ENCODE measurements around the gene SCN5A.

Gene SCN5A

DNA sequence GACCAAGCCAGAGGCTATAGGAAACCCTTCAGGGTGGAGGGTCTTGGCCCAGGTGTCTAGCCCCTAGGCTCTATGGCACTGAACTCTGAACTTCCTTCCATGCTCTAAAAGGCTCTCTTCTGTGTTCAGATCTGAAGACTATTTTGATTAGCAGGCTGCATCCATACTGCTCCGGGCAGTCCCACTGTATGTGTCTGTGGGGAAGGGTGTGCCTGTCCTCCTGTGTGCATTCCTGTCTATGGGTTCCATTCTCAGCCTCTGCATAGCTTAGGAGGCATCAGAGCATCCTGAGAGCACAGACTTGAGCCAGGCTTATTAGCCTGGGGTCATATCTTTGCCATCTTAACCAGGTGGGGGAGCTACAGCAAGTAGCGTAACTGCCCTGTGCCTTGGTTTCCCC, 115.3 kb downstream of the SCN5A start:
- DNase-seq: no peak

GRCh38 chr3:38533285-38533976, 116.1 kb downstream of the SCN5A start:
- no peak for DNase-seq

DNA sequence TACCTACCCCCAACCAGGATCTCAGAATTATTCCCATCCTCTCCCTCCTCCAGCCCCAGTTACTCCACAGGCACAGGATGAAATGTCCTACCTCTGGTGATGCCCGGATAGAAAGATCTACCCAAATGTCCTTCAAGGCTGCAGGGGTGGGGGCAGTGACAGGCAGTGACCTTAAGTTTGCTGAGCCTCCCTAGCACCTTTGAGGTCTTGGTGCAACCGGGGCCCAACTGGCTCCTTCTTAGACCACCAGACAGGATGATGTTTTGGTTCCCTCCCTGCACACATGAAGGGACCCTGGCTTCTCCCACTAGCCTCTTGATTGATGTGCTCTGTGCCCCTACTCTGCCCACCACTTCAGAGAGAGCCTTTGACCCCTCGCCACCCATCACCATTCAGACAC, 117.0 kb downstream of the SCN5A start:
- no peak for DNase-seq

DNA sequence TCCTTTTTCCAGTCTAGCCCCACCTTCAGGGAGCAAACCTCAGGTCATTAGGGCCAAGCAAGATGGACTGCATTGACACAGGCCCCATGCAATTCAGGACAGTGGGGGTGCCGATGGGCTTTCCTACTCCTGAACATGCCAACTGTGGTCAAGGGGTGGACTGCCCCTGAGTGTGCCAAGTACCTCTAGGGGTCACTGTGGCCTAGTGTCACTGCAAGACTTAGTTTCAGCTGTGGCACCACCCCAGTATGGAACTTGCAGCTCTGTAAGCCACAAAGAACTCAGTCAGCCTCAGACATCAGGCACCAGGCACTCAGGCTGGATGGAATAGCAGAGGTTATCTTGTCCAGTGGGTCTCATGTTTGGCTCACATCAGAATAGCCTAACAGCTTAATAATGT, 121.0 kb downstream of the SCN5A start:
- no peak for DNase-seq

GRCh38 chr3:38526792-38527191, 122.7 kb downstream of the SCN5A start:
- DNase-seq: no peak

DNA sequence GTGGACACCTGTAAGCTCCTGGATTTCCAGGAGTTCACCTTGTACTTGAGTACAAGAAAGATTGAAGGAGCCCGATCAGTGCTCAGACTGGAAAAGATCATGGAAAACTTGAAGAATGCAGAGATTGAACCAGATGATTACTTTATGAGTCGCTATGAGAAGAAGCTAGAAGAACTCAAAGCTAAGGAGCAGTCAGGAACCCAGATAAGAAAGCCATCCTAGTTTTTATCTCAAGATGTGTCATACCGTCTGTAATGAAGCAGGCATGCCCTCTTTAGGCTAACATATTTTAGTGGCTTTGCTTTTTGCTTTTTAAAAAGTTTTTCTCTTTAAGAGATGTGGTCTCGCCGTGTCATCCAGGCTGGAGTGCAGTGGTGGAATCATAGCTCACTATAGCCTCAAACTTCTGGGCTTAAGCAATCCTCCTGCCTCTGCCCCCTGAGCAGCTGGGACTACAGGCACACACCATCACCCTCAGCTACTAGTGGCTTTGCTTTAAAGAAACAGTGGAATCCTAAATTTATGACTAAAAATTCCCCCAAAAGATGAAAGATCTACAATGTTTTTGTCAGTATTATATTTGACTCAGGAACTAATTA, 125.2 kb downstream of the SCN5A start:
- DNase-seq: no peak

DNA sequence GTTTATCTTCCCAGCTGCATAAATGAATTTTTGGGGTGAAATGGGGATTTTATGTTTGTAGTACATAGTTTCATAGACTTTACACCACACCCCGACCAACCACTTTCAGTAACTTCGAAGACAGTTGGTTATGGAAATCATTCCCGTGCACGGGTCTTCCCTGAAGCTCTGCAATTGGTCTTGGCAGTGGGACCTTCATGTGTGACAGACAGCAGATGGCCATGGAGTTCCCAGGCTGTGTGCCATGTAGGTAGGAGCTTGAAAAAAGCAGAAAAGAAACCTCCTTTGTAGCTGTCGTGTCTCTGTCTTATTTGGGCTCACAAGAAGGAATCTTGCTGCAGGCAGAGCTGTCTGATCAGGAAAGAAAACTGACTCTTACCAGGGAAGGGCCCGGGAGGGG, 127.5 kb downstream of the SCN5A start:
- no peak for DNase-seq

- peak; percentile 72 for DNase-seq
Measured at GRCh38 chr3:38521391-38521987, 128.0 kb downstream of the SCN5A start.

DNA sequence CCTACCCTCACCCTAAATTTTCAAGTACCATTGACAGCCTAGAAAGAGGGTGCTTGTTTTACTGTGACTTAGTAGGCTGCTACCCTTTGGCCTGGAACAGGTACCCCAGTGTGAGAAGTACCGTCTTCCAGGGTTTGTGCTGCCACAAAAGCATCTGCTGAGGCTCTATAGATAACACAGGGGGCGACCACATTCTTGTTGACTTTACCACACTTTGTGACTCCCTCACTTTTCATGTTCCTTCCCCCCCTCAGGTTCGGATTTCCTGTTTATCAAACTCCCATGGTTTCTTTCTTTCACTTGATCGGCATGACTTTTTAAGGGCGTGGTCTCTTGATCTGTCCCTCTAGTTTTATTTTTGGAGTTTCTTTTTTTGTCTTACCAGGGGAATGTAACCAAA, 129.8 kb downstream of the SCN5A start:
- peak; percentile 54 for DNase-seq

DNA sequence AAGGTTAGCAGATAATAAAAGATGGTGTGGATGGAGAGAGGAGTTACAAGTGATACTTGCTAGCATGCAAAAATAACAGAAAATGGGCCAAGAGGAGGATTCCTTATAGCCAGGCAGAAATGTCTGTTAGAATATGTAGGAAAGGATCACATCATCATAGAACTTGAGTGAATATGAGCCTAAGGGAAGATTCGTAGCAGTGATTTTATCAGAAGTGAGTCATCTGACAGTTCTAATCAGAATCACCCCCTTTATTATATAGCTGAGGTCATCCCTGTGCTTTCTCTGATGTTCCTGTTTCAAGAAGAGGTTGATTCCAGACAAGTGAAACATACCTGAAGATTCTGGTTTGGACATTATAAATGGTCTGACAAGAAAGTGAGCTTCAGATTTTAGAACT, 130.5 kb downstream of the SCN5A start:
- DNase-seq: no peak

DNA sequence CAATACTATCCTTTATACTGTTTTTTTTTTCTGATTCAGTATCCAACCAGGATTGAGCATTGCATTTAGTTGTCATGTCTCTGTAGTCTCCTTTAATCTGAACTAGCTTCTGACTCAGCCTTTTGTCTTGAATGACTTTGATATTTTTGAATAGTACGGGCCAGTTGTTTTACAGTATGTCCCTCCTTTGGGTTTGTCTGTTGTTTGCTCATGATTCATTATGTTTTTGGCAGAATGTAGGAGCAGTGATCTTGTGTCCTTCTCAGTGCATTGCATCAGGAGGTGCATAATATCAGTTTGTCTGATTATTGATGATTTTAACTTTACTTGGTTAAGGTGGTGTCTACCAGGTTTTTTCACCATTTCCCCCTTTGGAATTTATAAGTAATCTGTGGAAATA, 132.8 kb downstream of the SCN5A start:
- DNase-seq: no peak

GRCh38 chr3:38515367-38515766, 134.1 kb downstream of the SCN5A start:
- DNase-seq: no peak

GRCh38 chr3:38511546-38511945, 137.9 kb downstream of the SCN5A start:
- no peak for DNase-seq

- no peak for DNase-seq
Measured at GRCh38 chr3:38510631-38511030, 138.9 kb downstream of the SCN5A start.

GRCh38 chr3:38509732-38510131, 139.8 kb downstream of the SCN5A start:
- no peak for DNase-seq

- DNase-seq: no peak
Measured at GRCh38 chr3:38507120-38507519, 142.4 kb downstream of the SCN5A start.

GRCh38 chr3:38500688-38501417, 148.6 kb downstream of the SCN5A start:
- no peak for DNase-seq
